Kidney epithelial cell (primary cell): ENCODE measurements around the gene ACOT11. TPM values are rescaled to one million over a fixed set of nuclear protein-coding genes. Genes with fewer than 3 reads are reported as not detected.

Source experiments
- DNase-seq: peaks from one replicate; pipeline ENCODE4 v3.0.0-alpha.2; 2010; ENCODE audit warnings: low read depth
- H3K27me3 ChIP-seq: 2 replicates; pipeline ENCODE4 v1.6.0; 2011; ENCODE audit warnings: low read length; ENCODE audit not compliant: control insufficient read depth, insufficient read depth
- H3K36me3 ChIP-seq: 2 replicates; pipeline ENCODE4 v1.5.1; 2011; ENCODE audit warnings: low read length; ENCODE audit not compliant: control insufficient read depth, insufficient read depth
- H3K4me3 ChIP-seq: 2 replicates; pipeline ENCODE4 v1.5.1; 2011; ENCODE audit warnings: low read depth, mild to moderate bottlenecking, control low read depth, low read length
- total RNA-seq: library from RNA; depleted of rRNA; stranded (reverse); fragments of >200 nt; gene quantifications from 2 replicates; pipeline ENCODE4 v1.2.3, GENCODE V29; 2015
- TF ChIP-seq, protein P1 (sequence below): IDR thresholded peaks from 2 replicates; pipeline ENCODE4 v1.5.1; 2011; ENCODE audit warnings: mild to moderate bottlenecking, moderate library complexity, low read length, control low read depth, inconsistent platforms; ENCODE audit not compliant: insufficient read depth, poor library complexity, severe bottlenecking

The ACOT11 gene
- total RNA-seq, 1 donor from 2014 or later = 3.1 TPM

DNA sequence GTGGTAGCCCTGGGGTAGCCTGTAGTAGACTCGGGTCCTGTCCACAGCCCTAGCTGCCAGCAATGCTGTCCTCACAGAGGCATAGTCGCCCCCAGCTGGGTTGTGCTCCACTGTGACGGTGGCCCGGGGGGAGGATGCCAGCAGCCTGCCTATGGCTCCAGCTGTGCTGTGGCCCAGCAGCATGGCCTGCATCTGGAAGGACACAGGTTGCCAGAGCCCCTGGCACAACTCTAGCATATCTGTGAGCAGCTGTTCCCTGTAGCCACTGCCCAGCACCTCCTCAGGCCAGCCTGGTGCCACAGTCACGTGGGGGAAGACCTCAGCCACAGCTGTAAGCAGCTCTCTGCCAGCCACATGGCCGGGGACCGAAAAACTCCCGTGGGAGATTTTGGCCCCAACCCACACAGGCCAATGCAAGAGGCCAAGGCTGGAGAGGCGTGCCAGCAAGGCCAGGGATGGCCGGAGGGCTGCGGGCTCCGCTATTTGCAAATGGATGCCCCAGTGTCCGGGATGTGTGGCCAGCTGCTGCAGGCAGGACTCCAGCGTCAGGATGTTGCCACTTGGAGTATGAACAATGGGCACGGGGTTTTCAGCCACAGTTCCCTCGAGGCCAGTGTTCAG is 61.4 kb downstream of the ACOT11 start:
- Histone ChIP-seq H3K27me3 (peaks cover 2% of the 10 kb centered on the region), H3K36me3 (no peaks in the 10 kb centered on the region), H3K4me3 (no peak overlapping the region)
- DNase-seq = no peak
- TF ChIP-seq, protein P1, sequence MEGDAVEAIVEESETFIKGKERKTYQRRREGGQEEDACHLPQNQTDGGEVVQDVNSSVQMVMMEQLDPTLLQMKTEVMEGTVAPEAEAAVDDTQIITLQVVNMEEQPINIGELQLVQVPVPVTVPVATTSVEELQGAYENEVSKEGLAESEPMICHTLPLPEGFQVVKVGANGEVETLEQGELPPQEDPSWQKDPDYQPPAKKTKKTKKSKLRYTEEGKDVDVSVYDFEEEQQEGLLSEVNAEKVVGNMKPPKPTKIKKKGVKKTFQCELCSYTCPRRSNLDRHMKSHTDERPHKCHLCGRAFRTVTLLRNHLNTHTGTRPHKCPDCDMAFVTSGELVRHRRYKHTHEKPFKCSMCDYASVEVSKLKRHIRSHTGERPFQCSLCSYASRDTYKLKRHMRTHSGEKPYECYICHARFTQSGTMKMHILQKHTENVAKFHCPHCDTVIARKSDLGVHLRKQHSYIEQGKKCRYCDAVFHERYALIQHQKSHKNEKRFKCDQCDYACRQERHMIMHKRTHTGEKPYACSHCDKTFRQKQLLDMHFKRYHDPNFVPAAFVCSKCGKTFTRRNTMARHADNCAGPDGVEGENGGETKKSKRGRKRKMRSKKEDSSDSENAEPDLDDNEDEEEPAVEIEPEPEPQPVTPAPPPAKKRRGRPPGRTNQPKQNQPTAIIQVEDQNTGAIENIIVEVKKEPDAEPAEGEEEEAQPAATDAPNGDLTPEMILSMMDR = no peak

DNA sequence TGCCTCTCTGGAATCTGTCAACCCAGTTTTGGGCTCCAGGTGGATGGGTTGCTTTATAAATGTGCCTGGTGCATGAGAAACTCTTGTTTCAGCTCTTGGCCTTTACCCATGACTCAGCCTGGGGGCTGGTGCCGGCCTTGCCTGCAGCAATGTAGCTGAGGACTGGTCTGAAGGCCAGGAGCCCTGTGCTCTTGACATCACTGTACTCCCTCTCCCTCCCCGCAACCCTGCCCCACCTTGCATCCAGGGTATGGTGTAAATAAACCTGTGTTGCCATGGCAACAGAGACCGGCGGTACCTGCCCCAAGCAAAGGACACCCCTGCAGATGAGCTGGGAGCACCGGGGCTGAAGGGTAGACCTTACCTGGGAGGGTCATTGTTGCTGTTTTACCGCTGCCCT is 62.0 kb downstream of the ACOT11 start:
- Histone ChIP-seq H3K27me3 (peaks cover 2% of the 10 kb centered on the region), H3K4me3 (no peak overlapping the region), H3K36me3 (no peaks in the 10 kb centered on the region)
- DNase-seq = no peak
- TF ChIP-seq, protein P1 = no peak

DNA sequence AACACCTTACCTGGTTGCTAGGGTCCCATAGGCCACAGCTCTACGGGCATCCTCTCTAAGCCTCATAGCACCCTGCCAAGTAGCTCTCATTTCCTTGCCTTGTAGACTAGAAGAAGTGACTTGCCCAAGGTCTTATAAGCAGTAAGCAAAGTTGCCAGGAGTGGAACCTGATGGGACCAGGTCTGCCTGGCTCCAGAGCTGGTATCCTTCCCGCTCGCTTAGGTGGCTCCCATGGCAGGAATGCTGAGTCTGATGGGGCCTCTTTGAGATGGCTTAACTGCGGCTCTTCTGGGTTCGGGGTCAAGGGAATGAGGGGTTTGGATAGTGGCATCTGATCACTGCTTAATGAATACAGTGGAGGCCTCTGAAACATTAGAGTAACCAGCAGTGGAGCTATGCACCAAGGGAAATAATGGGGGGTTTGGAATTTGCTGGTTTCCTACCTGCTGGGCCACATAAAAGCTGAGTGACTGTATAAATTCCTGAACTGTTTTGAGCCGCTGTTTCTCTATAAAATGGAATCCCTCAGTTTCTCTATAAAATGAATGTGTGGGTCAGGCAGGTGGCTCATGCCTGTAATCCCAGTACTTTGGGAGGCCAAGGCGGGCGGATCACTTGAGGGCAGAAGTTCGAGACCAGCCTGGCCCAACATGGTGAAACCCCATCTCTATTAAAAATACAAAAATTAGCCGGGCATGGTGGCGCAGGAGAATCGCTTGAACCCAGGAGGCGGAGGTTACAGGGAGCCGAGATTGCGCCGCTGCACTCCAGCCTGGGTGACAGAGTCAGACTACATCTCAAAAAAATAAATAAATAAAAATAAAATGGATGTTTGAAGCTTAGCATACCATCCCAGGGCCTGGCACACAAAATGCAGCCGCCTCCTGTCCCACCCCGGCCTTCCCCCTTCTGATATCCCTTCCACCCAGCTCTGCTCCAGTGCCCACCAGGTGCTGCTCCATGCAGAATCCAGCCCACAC is 62.9 kb downstream of the ACOT11 start:
- Histone ChIP-seq H3K36me3 (no peaks in the 10 kb centered on the region), H3K27me3 (peaks cover 2% of the 10 kb centered on the region), H3K4me3 (no peak overlapping the region)
- no peak for DNase-seq
- TF ChIP-seq, protein P1 = no peak

DNA sequence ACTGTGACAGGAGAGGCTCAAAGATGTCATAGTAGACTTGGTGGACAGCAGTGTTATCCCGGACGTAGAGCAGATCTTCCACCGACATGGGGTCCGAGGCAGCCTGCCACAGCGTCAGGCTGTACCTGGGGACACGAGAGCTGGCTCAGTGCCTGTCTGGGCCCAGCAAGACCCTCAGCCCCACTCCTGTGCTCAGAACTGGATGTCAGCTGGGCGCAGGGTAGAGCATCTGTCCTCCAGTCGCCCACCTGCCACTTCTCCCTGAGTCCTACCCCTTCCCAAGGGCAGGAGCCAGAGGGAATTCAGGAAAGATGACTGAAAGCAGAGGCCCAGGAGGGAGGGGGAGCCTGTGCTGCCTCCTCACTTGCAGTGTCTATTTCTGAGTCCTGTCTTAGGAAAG is 63.6 kb downstream of the ACOT11 start:
- TF ChIP-seq, protein P1 = no peak
- H3K27me3 ChIP-seq = peaks cover 2% of the 10 kb centered on the region
- H3K36me3 ChIP-seq = no peaks in the 10 kb centered on the region
- DNase-seq = no peak
- no peak overlapping the region for H3K4me3 ChIP-seq

DNA sequence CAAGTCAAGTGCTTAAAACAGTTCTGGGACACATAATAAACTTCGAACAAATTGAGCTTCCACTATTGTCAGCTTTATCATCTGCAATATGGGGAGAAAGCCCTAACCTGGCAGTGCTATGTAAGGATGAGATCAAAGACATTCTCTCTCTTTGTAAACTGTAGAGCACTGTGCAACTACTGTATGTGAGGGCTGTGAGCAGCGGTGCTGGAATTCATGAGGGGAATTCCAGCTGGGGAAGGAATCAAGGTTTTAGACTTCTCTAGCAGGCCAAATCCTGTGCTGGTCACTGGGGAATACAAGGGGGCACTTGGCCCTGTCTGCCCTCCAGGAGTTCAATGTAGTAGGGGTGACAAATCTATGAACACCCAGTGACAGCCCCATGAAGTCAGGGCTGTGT is 66.0 kb downstream of the ACOT11 start:
- TF ChIP-seq, protein P1 = no peak
- Histone ChIP-seq H3K36me3 (no peaks in the 10 kb centered on the region), H3K4me3 (no peak overlapping the region), H3K27me3 (no peaks in the 10 kb centered on the region)
- no peak for DNase-seq

DNA sequence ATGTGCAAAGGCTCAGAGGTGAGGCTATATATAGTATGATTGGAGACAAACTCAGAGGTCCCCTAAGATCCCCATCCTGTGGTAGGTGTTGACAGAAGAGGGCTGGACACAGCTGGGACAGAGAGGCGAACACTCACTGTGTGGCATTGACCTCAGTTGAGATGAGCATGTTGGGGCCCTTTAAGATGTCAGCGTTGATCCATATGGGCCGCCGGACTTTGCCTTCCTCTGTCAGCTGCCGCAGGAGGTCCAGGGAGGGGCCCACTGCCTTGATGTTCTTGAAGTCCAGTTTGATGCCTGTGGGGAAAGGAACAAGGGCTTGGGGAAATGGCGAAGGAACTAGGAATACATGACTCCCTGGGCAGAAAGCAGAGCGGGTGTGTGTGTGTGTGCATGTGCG is 66.5 kb downstream of the ACOT11 start:
- Histone ChIP-seq H3K36me3 (no peaks in the 10 kb centered on the region), H3K27me3 (peaks cover 1% of the 10 kb centered on the region), H3K4me3 (no peak overlapping the region)
- TF ChIP-seq, protein P1 = no peak
- no peak for DNase-seq
